A549 (cell line): Measurements from ENCODE around the gene SLC6A6. TPM values are rescaled to one million over a fixed set of nuclear protein-coding genes. Genes with fewer than 3 reads are reported as not detected.

Experiments used
- ATAC-seq, 2 experiments: fragments of 200-7000 bp in 1 of 2; fragments of >200 bp in 1 of 2; cut with Nextera tagmentation in 1 of 2; cut with Tn5 transposase in 1 of 2; 3 replicates each; pipeline versions ENCODE4 v1.8.0 to v1.9.1; 2018 to 2020; ENCODE audit warnings: mild to moderate bottlenecking in 1 of 2, moderate library complexity in 1 of 2
- CTCF ChIA-PET: fragments of 300-600 bp; sonication (Branson Sonifier 250); formaldehyde crosslinking; extraction: SDS; loops from one replicate; lab custom pipeline; 2021; ENCODE audit warnings: antibody characterized with exemption, inconsistent platforms; lab: Yijun Ruan, JAX
- POLR2A ChIA-PET: fragments of 350-600 bp; formaldehyde crosslinking; extraction: SDS; loops from one replicate; lab custom pipeline; 2021; ENCODE audit warnings: antibody characterized with exemption, inconsistent platforms; lab: Yijun Ruan, JAX
- DNase-seq, 2 experiments: peaks; one replicate each; pipeline versions ENCODE4 v3.0.0 to v3.0.0-alpha.2; 2011 to 2016; ENCODE audit warnings: low read depth in 1 of 2, low spot score in 1 of 2
- FAIRE-seq: peaks from 2 replicates; lab custom pipeline; 2011; peaks lifted over from hg19 to GRCh38; lab: Jason Lieb, UNC
- H3K27ac ChIP-seq, 2 experiments: fragments of >200 bp; sonication (Bioruptor Twin); formaldehyde crosslinking; 3 replicates each; pipeline ENCODE4 v1.5.1; 2016 to 2017
- H3K4me1 ChIP-seq: fragments of >200 bp; sonication (Bioruptor Twin); formaldehyde crosslinking; 3 replicates; pipeline ENCODE4 v1.6.1; 2016
- H3K4me2 ChIP-seq: fragments of >200 bp; sonication (Bioruptor Twin); formaldehyde crosslinking; 3 replicates; pipeline ENCODE4 v1.6.1; 2016
- H3K4me3 ChIP-seq: fragments of >200 bp; sonication (Bioruptor Twin); formaldehyde crosslinking; 3 replicates; pipeline ENCODE4 v1.5.1; 2016
- H3K9me3 ChIP-seq: fragments of >200 bp; sonication (Bioruptor Twin); formaldehyde crosslinking; 3 replicates; pipeline ENCODE4 v1.6.1; 2016
- BHLHE40 ChIP-seq: IDR thresholded peaks from 2 replicates; pipeline ENCODE4 v1.6.1; 2012; ENCODE audit warnings: low read depth, low read length, inconsistent platforms
- CEBPB ChIP-seq, 2 experiments: fragments of >200 bp in 1 of 2; sonication (Bioruptor Twin) in 1 of 2; formaldehyde crosslinking in 1 of 2; IDR thresholded peaks; 2 replicates each; pipeline ENCODE4 v1.6.1; 2012 to 2016
- EHMT2 ChIP-seq: fragments of 200-600 bp; sonication (generic); IDR thresholded peaks from 2 replicates; pipeline ENCODE4 v1.6.1; 2016; ENCODE audit warnings: antibody characterized with exemption, low read depth, mild to moderate bottlenecking, moderate library complexity
- ESRRA ChIP-seq: fragments of 150-350 bp; IDR thresholded peaks from 2 replicates; pipeline ENCODE4 v1.6.1; 2014; ENCODE audit warnings: mild to moderate bottlenecking, low read length, borderline replicate concordance
- FOSB ChIP-seq: fragments of 250-450 bp; sonication (Bioruptor Pico); IDR thresholded peaks from 2 replicates; pipeline ENCODE4 v1.5.0; 2020; ENCODE audit warnings: mild to moderate bottlenecking, moderate library complexity
- HOXB13 ChIP-seq: fragments of 250-450 bp; sonication (Bioruptor Pico); IDR thresholded peaks from 2 replicates; pipeline ENCODE4 v1.5.0; 2020; ENCODE audit warnings: low read depth, mild to moderate bottlenecking, moderate library complexity
- HOXB5 ChIP-seq: fragments of 250-450 bp; sonication (Bioruptor Pico); IDR thresholded peaks from 2 replicates; pipeline ENCODE4 v1.5.0; 2020; ENCODE audit warnings: mild to moderate bottlenecking, moderate library complexity
- JUN ChIP-seq, 2 experiments: fragments of >200 bp; sonication (Bioruptor Twin); formaldehyde crosslinking; IDR thresholded peaks; 2 replicates in 1 of 2; 3 replicates in 1 of 2; pipeline ENCODE4 v1.6.1; 2016 to 2017
- KDM5A ChIP-seq: fragments of 200-600 bp; sonication (generic); IDR thresholded peaks from 2 replicates; pipeline ENCODE4 v1.6.1; 2016; ENCODE audit warnings: antibody characterized with exemption, mild to moderate bottlenecking
- NPAS2 ChIP-seq: fragments of 250-450 bp; sonication (Bioruptor Pico); IDR thresholded peaks from 2 replicates; pipeline ENCODE4 v1.8.0; 2022; ENCODE audit warnings: mild to moderate bottlenecking, moderate library complexity, borderline replicate concordance
- POLR2A ChIP-seq: IDR thresholded peaks from 2 replicates; pipeline ENCODE4 v1.6.1; 2012; ENCODE audit warnings: mild to moderate bottlenecking, low read length
- RFX5 ChIP-seq: fragments of 450-650 bp; IDR thresholded peaks from 2 replicates; pipeline ENCODE4 v1.7.1; 2014; ENCODE audit warnings: antibody characterized with exemption, mild to moderate bottlenecking, moderate library complexity
- ZSCAN20 ChIP-seq: fragments of 250-450 bp; sonication (Bioruptor Pico); IDR thresholded peaks from 2 replicates; pipeline ENCODE4 v1.8.0; 2022; ENCODE audit warnings: mild to moderate bottlenecking, moderate library complexity
- WGBS: methylation state at CpG from one replicate; pipeline ENCODE4 v1.1.6; 2017; ENCODE audit errors: missing lambda C conversion rate; 5-methylcytosine and 5-hydroxymethylcytosine counted together
- polyA plus RNA-seq, 4 experiments: library from polyadenylated mRNA; depleted of rRNA in 3 of 4; stranded (reverse); fragments of >200 nt; fragmentation: RNase III in 1 of 4; extraction: RNeasy Plus Mini Kit Qiagen cat#74134 plus additional on column Dnase treatment in 1 of 4; gene quantifications; 2 replicates in 3 of 4; 3 replicates in 1 of 4; pipeline ENCODE4 v1.2.3, GENCODE V29; 2011 to 2017
- small RNA-seq, 6 experiments: library from RNA; depleted of rRNA; stranded (forward); fragments of <200 nt; gene quantifications; one replicate each; pipeline ENCODE3, GENCODE V24; 2012
- TF ChIP-seq, protein P1 (sequence below): fragments of 450-650 bp; IDR thresholded peaks from 2 replicates; pipeline ENCODE4 v1.6.1; 2014; ENCODE audit warnings: antibody characterized with exemption
- TF ChIP-seq, protein P2 (sequence below): fragments of 150-350 bp; IDR thresholded peaks from 2 replicates; pipeline ENCODE4 v1.6.1; 2014; ENCODE audit warnings: low read depth, mild to moderate bottlenecking, low read length

Gene SLC6A6
- polyA plus RNA-seq, 2 of the 4 experiments (the other 2 are of a cell fraction): 73.3 to 73.8 TPM

- POLR2A ChIA-PET: no interaction called here
- no peak for FAIRE-seq
These were observed 134.6 kb downstream of the SLC6A6 start for GRCh38 chr3:14536837-14537589.

GRCh38 chr3:14537590-14538450, 135.4 kb downstream of the SLC6A6 start:
- FAIRE-seq (no peak), ATAC-seq (peak; percentile 11 to 70; a peak in 3 of 6 replicates), DNase-seq (peak; percentile 64 to 65)
- WGBS: 86% methylated on average over 9 of the region's 10 CpGs
- Histone ChIP-seq H3K27ac (no peak overlapping the region), H3K4me3 (no peak overlapping the region), H3K4me1 (no peaks in the 10 kb centered on the region), H3K9me3 (no peaks in the 10 kb centered on the region), H3K4me2 (no peak overlapping the region)
- CTCF ChIA-PET: interaction anchor here (1.0 to 5.6 kb wide), 4 partner anchors 11 to 69 kb away, joined by 3 to 49 read pairs (median 8); no protein-coding TSS in a partner anchor
- TF ChIP-seq, protein P1, sequence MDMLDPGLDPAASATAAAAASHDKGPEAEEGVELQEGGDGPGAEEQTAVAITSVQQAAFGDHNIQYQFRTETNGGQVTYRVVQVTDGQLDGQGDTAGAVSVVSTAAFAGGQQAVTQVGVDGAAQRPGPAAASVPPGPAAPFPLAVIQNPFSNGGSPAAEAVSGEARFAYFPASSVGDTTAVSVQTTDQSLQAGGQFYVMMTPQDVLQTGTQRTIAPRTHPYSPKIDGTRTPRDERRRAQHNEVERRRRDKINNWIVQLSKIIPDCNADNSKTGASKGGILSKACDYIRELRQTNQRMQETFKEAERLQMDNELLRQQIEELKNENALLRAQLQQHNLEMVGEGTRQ: peak; percentile 92
- TF ChIP-seq EHMT2: no peak
- POLR2A ChIA-PET: interaction anchor here (0.5 kb wide), 1 partner anchor 11 kb away, joined by 4 read pairs; no protein-coding TSS in a partner anchor

More at GRCh38 chr3:14536837-14537589, 134.6 kb downstream of the SLC6A6 start:
- WGBS: 90% methylated on average over 12 of the region's 12 CpGs
- no peak for ATAC-seq
- CTCF ChIA-PET: interaction anchor here (1.6 to 5.6 kb wide), 2 partner anchors 11 to 27 kb away, joined by 6 to 49 read pairs; no protein-coding TSS in a partner anchor
- Histone ChIP-seq H3K4me1 (no peaks in the 10 kb centered on the region), H3K4me3 (no peak overlapping the region), H3K9me3 (no peaks in the 10 kb centered on the region), H3K27ac (no peak overlapping the region), H3K4me2 (no peak overlapping the region)
- TF ChIP-seq BHLHE40 (no peak), KDM5A (no peak), ZSCAN20 (CRISPR knock-in tag) (no peak), HOXB5 (CRISPR knock-in tag) (no peak), POLR2A (no peak), JUN (IDR thresholded peaks at IDR 0.05) (no peak)
- TF ChIP-seq, protein P2, sequence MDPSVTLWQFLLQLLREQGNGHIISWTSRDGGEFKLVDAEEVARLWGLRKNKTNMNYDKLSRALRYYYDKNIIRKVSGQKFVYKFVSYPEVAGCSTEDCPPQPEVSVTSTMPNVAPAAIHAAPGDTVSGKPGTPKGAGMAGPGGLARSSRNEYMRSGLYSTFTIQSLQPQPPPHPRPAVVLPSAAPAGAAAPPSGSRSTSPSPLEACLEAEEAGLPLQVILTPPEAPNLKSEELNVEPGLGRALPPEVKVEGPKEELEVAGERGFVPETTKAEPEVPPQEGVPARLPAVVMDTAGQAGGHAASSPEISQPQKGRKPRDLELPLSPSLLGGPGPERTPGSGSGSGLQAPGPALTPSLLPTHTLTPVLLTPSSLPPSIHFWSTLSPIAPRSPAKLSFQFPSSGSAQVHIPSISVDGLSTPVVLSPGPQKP: no peak
- no peak for DNase-seq

- 61% methylated on average over 3 of the region's 3 CpGs for WGBS
- H3K4me1 ChIP-seq: no peaks in the 10 kb centered on the region
- FAIRE-seq (no peak), ATAC-seq (no peak), DNase-seq (no peak)
- POLR2A ChIA-PET: interaction anchor here (0.5 kb wide), 1 partner anchor 12 kb away, joined by 4 read pairs; no protein-coding TSS in a partner anchor
- TF ChIP-seq ESRRA: no peak
- no peak for TF ChIP-seq CEBPB (IDR thresholded peaks at IDR 0.05)
- no peak for TF ChIP-seq RFX5
- no peak for TF ChIP-seq FOSB (CRISPR knock-in tag)
- TF ChIP-seq NPAS2 (CRISPR knock-in tag): no peak
- no peak for TF ChIP-seq HOXB13 (CRISPR knock-in tag)
- no peak for TF ChIP-seq HOXB5 (CRISPR knock-in tag)
- H3K4me2 ChIP-seq: no peak overlapping the region
- H3K27ac ChIP-seq: no peak overlapping the region
- no peaks in the 10 kb centered on the region for H3K9me3 ChIP-seq
- CTCF ChIA-PET: interaction anchor here (0.5 to 2.0 kb wide), 4 partner anchors 11 to 70 kb away, joined by 3 to 12 read pairs (median 3); no protein-coding TSS in a partner anchor
- no peak overlapping the region for H3K4me3 ChIP-seq
These were observed 136.2 kb downstream of the SLC6A6 start for GRCh38 chr3:14538451-14539088.

Small RNA genes within 50 kb of the gene (small RNA-seq; reads per million reads assigned to genes)
- gene RNA5SP124: 0 reads per million in 6 experiments
- gene RNU6-905P: 0 reads per million in 6 experiments

Other genes with a start within 250 kb of the SLC6A6 start
- gene XPC, start 224.0 kb upstream of the SLC6A6 start, polyA plus RNA-seq (2011; rRNA removed): 36.3 and 58.9 TPM in 2 replicates
- 33.8 to 35.4 TPM (median 34.4 TPM) in 3 replicates for gene XPC, start 224.0 kb upstream of the SLC6A6 start, polyA plus RNA-seq (2017; fragmentation: RNase III; extraction: RNeasy Plus Mini Kit Qiagen cat#74134 plus additional on column Dnase treatment)
- gene LSM3, start 223.8 kb upstream of the SLC6A6 start, polyA plus RNA-seq (2011; rRNA removed): 11.8 and 23.9 TPM in 2 replicates
- gene LSM3, start 223.8 kb upstream of the SLC6A6 start, polyA plus RNA-seq (2017; fragmentation: RNase III; extraction: RNeasy Plus Mini Kit Qiagen cat#74134 plus additional on column Dnase treatment): 32.0 to 36.1 TPM (median 33.0 TPM) in 3 replicates
- 0.56 and 0.70 TPM in 2 replicates for gene GRIP2, start 137.7 kb downstream of the SLC6A6 start, polyA plus RNA-seq (2011; rRNA removed)
- 1.2 to 1.6 TPM (median 1.5 TPM) in 3 replicates for gene GRIP2, start 137.7 kb downstream of the SLC6A6 start, polyA plus RNA-seq (2017; fragmentation: RNase III; extraction: RNeasy Plus Mini Kit Qiagen cat#74134 plus additional on column Dnase treatment)
- 9.0 and 17.6 TPM in 2 replicates for gene CCDC174, start 249.2 kb downstream of the SLC6A6 start, polyA plus RNA-seq (2011; rRNA removed)
- 10.8 to 12.6 TPM (median 11.7 TPM) in 3 replicates for gene CCDC174, start 249.2 kb downstream of the SLC6A6 start, polyA plus RNA-seq (2017; fragmentation: RNase III; extraction: RNeasy Plus Mini Kit Qiagen cat#74134 plus additional on column Dnase treatment)